ENCODE data around the gene STARD10. TPM values are rescaled to one million over a fixed set of nuclear protein-coding genes. Genes with fewer than 3 reads are reported as not detected.
A peak's percentile ranks its signal among the peaks of the same experiment; 100 is the strongest.

The STARD10 gene
- total RNA-seq, 6 experiments from 2014 or later, result 10.8 to 16.9 (median 15.8) TPM

DNA sequence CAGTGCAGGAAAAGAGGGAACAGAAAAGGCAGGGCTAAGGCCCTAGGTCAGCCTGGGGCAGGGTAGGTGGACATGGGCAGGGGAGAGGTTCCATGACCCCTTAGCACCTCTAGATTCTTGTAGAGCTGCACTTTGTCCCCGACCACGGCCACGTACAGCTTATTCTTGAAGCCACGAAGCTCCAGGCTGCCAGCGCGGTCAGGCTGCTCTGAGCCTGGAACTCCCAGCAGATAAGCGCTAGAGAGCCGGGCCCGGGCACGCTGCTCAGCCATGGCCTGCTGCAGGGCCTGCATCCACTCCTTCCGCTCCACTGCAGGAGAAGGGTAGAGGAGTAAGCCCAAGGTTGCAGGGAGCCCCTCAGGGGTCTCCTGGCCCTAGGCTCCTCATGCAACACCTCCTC, 83.6 kb downstream of the STARD10 start:
- Mint-ChIP-seq H3K4me1 (ENCODE audit: low read depth) (peaks cover 17% of the 10 kb centered on the region; the same call in 1 of the 2 replicates), H3K4me3 (no peak overlapping the region), H3K36me3 (ENCODE audit: low read depth) (peaks cover 14% of the 10 kb centered on the region), H3K9me3 (no peaks in the 10 kb centered on the region), H3K27me3 (ENCODE audit: insufficient read depth) (peaks cover 2% of the 10 kb centered on the region), H3K27ac (no peak overlapping the region)
- TF ChIP-seq, protein P1, sequence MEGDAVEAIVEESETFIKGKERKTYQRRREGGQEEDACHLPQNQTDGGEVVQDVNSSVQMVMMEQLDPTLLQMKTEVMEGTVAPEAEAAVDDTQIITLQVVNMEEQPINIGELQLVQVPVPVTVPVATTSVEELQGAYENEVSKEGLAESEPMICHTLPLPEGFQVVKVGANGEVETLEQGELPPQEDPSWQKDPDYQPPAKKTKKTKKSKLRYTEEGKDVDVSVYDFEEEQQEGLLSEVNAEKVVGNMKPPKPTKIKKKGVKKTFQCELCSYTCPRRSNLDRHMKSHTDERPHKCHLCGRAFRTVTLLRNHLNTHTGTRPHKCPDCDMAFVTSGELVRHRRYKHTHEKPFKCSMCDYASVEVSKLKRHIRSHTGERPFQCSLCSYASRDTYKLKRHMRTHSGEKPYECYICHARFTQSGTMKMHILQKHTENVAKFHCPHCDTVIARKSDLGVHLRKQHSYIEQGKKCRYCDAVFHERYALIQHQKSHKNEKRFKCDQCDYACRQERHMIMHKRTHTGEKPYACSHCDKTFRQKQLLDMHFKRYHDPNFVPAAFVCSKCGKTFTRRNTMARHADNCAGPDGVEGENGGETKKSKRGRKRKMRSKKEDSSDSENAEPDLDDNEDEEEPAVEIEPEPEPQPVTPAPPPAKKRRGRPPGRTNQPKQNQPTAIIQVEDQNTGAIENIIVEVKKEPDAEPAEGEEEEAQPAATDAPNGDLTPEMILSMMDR (IDR thresholded peaks at IDR 0.05), result no peak
- no peak for DNase-seq

DNA sequence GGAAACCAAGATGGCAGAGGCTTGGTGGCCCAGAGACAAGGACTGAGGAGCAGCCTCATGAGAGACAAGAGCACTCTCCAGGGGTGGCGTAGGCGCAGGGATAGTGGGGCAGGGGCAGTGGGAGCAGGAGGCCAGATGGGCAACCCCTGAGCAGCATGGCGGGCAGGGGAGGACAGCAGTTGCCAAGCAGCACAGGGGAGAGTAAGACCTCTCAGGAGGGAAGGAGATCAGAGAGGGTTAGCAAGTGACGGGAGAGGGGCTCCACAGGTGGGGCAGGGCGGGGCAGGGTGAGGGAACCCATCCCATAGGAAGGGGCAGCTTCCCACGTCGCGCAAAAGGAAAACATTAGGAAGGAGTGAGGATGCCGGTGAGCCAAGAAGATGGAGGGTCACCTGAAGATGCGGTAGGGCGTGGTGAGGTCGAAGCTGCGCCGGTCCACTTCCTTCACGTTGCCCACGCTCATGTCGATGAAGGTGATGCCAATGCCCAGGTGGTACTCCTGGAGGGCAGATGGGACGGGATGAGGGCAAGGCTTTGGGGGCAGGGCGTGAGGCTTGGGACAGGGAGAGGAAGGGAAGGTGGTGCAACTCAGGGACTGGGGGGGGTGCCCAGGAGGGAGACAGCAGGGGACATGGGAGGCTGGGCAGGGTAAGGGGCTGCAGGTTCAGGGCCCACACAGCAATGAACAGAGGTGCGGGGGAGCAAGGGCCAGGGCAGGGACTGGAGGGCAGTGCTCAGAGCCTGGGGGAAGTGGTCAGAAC, 84.2 kb downstream of the STARD10 start:
- TF ChIP-seq, protein P1 (IDR thresholded peaks at IDR 0.05), result no peak
- Mint-ChIP-seq H3K9me3 (no peaks in the 10 kb centered on the region), H3K27ac (0 out of 2 replicates have a peak overlapping the region, but pooled peaks have one; percentile 43), H3K4me3 (no peak overlapping the region), H3K4me1 (ENCODE audit: low read depth) (peaks cover 22% of the 10 kb centered on the region), H3K27me3 (ENCODE audit: insufficient read depth) (peaks cover 2% of the 10 kb centered on the region), H3K36me3 (ENCODE audit: low read depth) (peaks cover 14% of the 10 kb centered on the region)
- DNase-seq, result no peak

DNA sequence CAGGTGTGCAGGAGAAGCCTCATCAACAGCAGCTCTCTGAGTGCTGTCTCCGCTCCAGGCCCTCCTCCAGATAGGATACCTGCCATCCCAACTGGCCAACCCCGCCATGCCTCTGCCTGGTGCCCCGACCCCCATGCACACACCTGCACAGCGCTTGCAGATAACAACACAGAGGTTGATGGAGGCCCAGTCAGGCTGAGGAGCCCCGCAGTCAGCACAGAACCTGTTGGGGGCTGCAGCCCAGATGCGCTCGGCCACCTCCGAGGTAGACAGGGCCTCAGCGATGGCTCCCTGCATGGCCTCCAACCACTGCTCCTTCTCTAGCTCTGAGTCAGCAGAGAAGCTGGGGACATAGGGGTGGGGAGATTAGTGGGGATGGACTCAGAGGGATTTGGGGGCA, 86.8 kb downstream of the STARD10 start:
- H3K4me1 Mint-ChIP-seq (ENCODE audit: low read depth), result peaks cover 36% of the 10 kb centered on the region
- peaks cover 14% of the 10 kb centered on the region for H3K36me3 Mint-ChIP-seq (ENCODE audit: low read depth)
- no peak for DNase-seq
- peaks cover 2% of the 10 kb centered on the region for H3K27me3 Mint-ChIP-seq (ENCODE audit: insufficient read depth)
- H3K4me3 Mint-ChIP-seq, result no peak overlapping the region
- no peaks in the 10 kb centered on the region for H3K9me3 Mint-ChIP-seq
- no peak overlapping the region for H3K27ac Mint-ChIP-seq
- TF ChIP-seq, protein P1 (IDR thresholded peaks at IDR 0.05), result no peak

DNA sequence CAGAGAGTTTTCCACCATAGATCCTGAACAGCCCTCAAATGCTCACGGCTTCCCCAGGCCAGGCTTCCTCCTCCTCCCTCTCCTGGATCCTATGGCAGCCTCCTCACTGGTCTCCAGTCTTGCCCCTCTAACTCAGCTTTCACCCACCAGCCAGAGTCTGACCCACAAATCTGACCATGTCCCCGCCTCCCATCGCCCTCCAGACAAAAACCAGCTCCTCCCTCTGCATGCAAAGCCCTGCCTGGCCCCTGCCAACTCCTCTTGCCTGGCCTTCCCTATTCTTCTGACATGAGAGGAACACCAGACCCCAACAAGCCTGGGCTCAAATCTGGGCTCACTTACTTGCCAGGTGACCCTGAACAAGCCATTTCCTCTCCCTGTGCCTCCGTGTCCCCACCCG, 87.3 kb downstream of the STARD10 start:
- H3K9me3 Mint-ChIP-seq, result no peaks in the 10 kb centered on the region
- peaks cover 2% of the 10 kb centered on the region for H3K27me3 Mint-ChIP-seq (ENCODE audit: insufficient read depth)
- H3K27ac Mint-ChIP-seq, result no peak overlapping the region
- DNase-seq, result no peak
- no peak overlapping the region for H3K4me3 Mint-ChIP-seq
- TF ChIP-seq, protein P1 (IDR thresholded peaks at IDR 0.05), result no peak
- H3K4me1 Mint-ChIP-seq (ENCODE audit: low read depth), result peaks cover 36% of the 10 kb centered on the region
- H3K36me3 Mint-ChIP-seq (ENCODE audit: low read depth), result peaks cover 14% of the 10 kb centered on the region

DNA sequence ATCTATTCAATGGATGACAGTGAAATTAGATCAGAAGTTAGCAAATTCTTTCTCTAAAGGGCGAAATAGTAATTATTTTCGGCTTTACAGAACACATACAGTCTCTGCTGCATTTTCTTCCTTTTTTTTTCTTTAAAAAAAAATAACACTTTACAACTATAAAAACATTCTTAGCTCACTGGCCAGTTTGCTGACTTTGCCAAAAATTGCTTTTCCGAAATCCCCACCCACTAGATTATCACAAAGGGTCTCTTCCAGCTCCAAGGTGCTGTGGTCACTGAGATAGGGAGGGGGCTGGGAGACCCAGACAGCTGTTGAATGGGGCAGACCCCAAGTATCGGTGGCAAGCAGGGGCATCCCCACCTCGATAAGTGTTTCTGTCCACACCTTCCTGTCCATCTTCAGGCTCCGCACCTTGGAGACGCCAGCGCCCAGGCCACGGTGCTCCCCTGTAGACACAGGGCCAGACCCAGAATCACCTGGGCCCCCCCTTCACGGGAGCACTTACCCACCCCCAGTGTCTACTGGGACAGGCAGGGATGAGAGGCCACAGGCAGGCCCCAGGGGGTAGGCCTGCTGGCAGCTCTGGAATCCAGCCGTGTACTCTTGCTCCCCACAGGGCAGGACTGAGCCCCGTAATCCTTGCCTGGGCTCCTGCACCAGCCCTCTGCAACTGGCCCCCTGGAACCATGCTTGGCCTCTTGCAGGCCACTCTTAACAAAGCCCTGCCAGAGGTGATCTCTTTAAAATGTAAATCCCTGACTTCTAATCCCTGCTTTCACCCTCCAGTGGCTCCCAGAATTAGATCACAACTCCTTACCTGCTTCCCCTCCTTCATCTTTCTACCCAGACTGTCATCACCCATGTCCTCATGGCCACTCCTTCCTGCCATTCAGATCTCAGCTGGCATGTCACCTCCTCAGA, 88.1 kb downstream of the STARD10 start:
- Mint-ChIP-seq H3K4me1 (ENCODE audit: low read depth) (peaks cover 36% of the 10 kb centered on the region), H3K27ac (no peak overlapping the region), H3K9me3 (no peaks in the 10 kb centered on the region), H3K27me3 (ENCODE audit: insufficient read depth) (no peaks in the 10 kb centered on the region; the same call in none of the 2 replicates), H3K4me3 (no peak overlapping the region), H3K36me3 (ENCODE audit: low read depth) (peaks cover 14% of the 10 kb centered on the region)
- TF ChIP-seq, protein P1 (IDR thresholded peaks at IDR 0.05), result no peak
- no peak for DNase-seq
